HEK293 (cell line): ENCODE measurements around the gene LANCL2.

ENCODE experiments used
- CTCF ChIA-PET: fragments of 350-600 bp; formaldehyde crosslinking; extraction: SDS; loops from one replicate; lab custom pipeline; 2021; ENCODE audit warnings: antibody characterized with exemption; lab: Yijun Ruan, JAX
- POLR2A ChIA-PET: fragments of 300-600 bp; formaldehyde crosslinking; extraction: SDS; loops from one replicate; lab custom pipeline; 2020; ENCODE audit warnings: antibody characterized with exemption, inconsistent platforms; lab: Yijun Ruan, JAX
- H3K27ac ChIP-seq: fragments of 200-500 bp; sonication (Bioruptor generic); 2 replicates; pipeline ENCODE4 v1.5.1; 2014; ENCODE audit warnings: low read depth, low read length, control low read depth, inconsistent platforms; ENCODE audit errors: extremely low read depth
- H3K36me3 ChIP-seq, 2 experiments: fragments of 200-500 bp in 1 of 2; sonication (Bioruptor generic) in 1 of 2; 1 replicate in 1 of 2; 2 replicates in 1 of 2; pipeline ENCODE4 v1.5.1; 2014 to 2017; ENCODE audit warnings: inconsistent platforms in 2 of 2, low read length in 2 of 2; ENCODE audit not compliant: control insufficient read depth in 2 of 2, insufficient read depth in 1 of 2
- H3K4me1 ChIP-seq: fragments of 200-500 bp; sonication (Bioruptor generic); 2 replicates; pipeline ENCODE4 v1.5.1; 2014; ENCODE audit warnings: mild to moderate bottlenecking, low read length, inconsistent platforms; ENCODE audit not compliant: control insufficient read depth, insufficient read depth
- H3K4me3 ChIP-seq: 2 replicates; pipeline ENCODE4 v1.5.1; 2011; ENCODE audit warnings: low read depth, mild to moderate bottlenecking, control low read depth, low read length, moderate library complexity
- H3K9me3 ChIP-seq: fragments of 200-500 bp; sonication (Bioruptor generic); 2 replicates; pipeline ENCODE4 v1.5.1; 2014; ENCODE audit warnings: low read depth, low read length, inconsistent platforms; ENCODE audit not compliant: control insufficient read depth, insufficient read depth
- KLF9 ChIP-seq: fragments of 450-650 bp; formaldehyde crosslinking; IDR thresholded peaks from 2 replicates; pipeline ENCODE4 v1.5.1; 2016; ENCODE audit warnings: missing biosample characterization, missing genetic modification characterization, low read depth
- ZBTB1 ChIP-seq: fragments of 450-650 bp; formaldehyde crosslinking; IDR thresholded peaks from 2 replicates; pipeline ENCODE4 v1.5.1; 2016; ENCODE audit warnings: missing biosample characterization, missing genetic modification characterization
- ZIC2 ChIP-seq: fragments of 450-650 bp; formaldehyde crosslinking; IDR thresholded peaks from 2 replicates; pipeline ENCODE4 v1.5.1; 2016; ENCODE audit warnings: missing biosample characterization, missing genetic modification characterization
- ZNF138 ChIP-seq: fragments of 450-650 bp; formaldehyde crosslinking; IDR thresholded peaks from 2 replicates; pipeline ENCODE4 v1.5.1; 2016; ENCODE audit warnings: missing biosample characterization, missing genetic modification characterization, borderline replicate concordance
- ZNF146 ChIP-seq: fragments of 450-650 bp; formaldehyde crosslinking; IDR thresholded peaks from 2 replicates; pipeline ENCODE4 v1.5.1; 2016; ENCODE audit warnings: missing biosample characterization, missing genetic modification characterization
- ZNF24 ChIP-seq: fragments of 450-650 bp; formaldehyde crosslinking; IDR thresholded peaks from 2 replicates; pipeline ENCODE4 v1.5.1; 2016; ENCODE audit warnings: missing biosample characterization, missing genetic modification characterization
- ZNF280C ChIP-seq: fragments of 450-650 bp; formaldehyde crosslinking; IDR thresholded peaks from 2 replicates; pipeline ENCODE4 v1.5.1; 2016; ENCODE audit warnings: missing biosample characterization, missing genetic modification characterization
- ZNF292 ChIP-seq: fragments of 450-650 bp; formaldehyde crosslinking; IDR thresholded peaks from 2 replicates; pipeline ENCODE4 v1.5.1; 2016; ENCODE audit warnings: low read depth, missing biosample characterization, missing genetic modification characterization, borderline replicate concordance
- ZNF350 ChIP-seq: fragments of 450-650 bp; formaldehyde crosslinking; IDR thresholded peaks from 2 replicates; pipeline ENCODE4 v1.5.0; 2017; ENCODE audit warnings: missing biosample characterization, mild to moderate bottlenecking, missing genetic modification characterization
- ZNF513 ChIP-seq: fragments of 450-650 bp; IDR thresholded peaks from 2 replicates; pipeline ENCODE4 v1.5.1; 2018; ENCODE audit warnings: missing biosample characterization, missing genetic modification characterization
- ZNF518A ChIP-seq: fragments of 450-650 bp; formaldehyde crosslinking; conservative IDR thresholded peaks from 2 replicates; pipeline ENCODE4 v1.5.1; 2016; ENCODE audit warnings: low read depth, missing biosample characterization, missing genetic modification characterization
- ZNF670 ChIP-seq: fragments of 450-650 bp; formaldehyde crosslinking; IDR thresholded peaks from 2 replicates; pipeline ENCODE4 v1.5.1; 2016; ENCODE audit warnings: missing biosample characterization, missing genetic modification characterization, low read depth
- ZNF791 ChIP-seq: fragments of 450-650 bp; formaldehyde crosslinking; IDR thresholded peaks from 2 replicates; pipeline ENCODE4 v1.5.1; 2016; ENCODE audit warnings: missing biosample characterization, missing genetic modification characterization
- ZSCAN30 ChIP-seq: fragments of 450-650 bp; IDR thresholded peaks from 2 replicates; pipeline ENCODE4 v1.5.1; 2018; ENCODE audit warnings: missing biosample characterization, mild to moderate bottlenecking, missing genetic modification characterization, moderate library complexity

Gene LANCL2

GRCh38 chr7:55481155-55481554 is 116.0 kb downstream of the LANCL2 start:
- CTCF ChIA-PET = no interaction called here

GRCh38 chr7:55483046-55483445 is 117.9 kb downstream of the LANCL2 start:
- CTCF ChIA-PET = no interaction called here
- H3K4me1 ChIP-seq = no peaks in the 10 kb centered on the region
- no peak overlapping the region for H3K27ac ChIP-seq
- TF ChIP-seq ZNF791 (tag by site-specific recombination) = no peak
- no peak for TF ChIP-seq ZBTB1 (tag by site-specific recombination)
- no peak for TF ChIP-seq ZNF350 (tag by site-specific recombination)
- TF ChIP-seq ZNF670 = no peak
- TF ChIP-seq ZNF280C = no peak
- no peak for TF ChIP-seq ZNF518A (tag by site-specific recombination)
- no peak for TF ChIP-seq ZNF146
- no peak for TF ChIP-seq ZNF24 (tag by site-specific recombination)
- no peak for TF ChIP-seq ZNF138 (tag by site-specific recombination)
- TF ChIP-seq ZNF513 (tag by site-specific recombination) = no peak
- TF ChIP-seq ZSCAN30 = no peak
- no peak for TF ChIP-seq KLF9 (tag by site-specific recombination)
- H3K4me3 ChIP-seq = no peak overlapping the region
- POLR2A ChIA-PET = no interaction called here
- H3K36me3 ChIP-seq = no peaks in the 10 kb centered on the region
- no peaks in the 10 kb centered on the region for H3K9me3 ChIP-seq

More at GRCh38 chr7:55481155-55481554, 116.0 kb downstream of the LANCL2 start:
- no peak overlapping the region for H3K4me3 ChIP-seq
- H3K9me3 ChIP-seq = no peaks in the 10 kb centered on the region
- no peak overlapping the region for H3K27ac ChIP-seq
- POLR2A ChIA-PET = no interaction called here
- no peaks in the 10 kb centered on the region for H3K36me3 ChIP-seq
- no peaks in the 10 kb centered on the region for H3K4me1 ChIP-seq
- TF ChIP-seq ZNF292 (tag by site-specific recombination) = no peak
- peak; percentile 55 for TF ChIP-seq ZIC2 (tag by site-specific recombination)
